ENCODE results near the gene HJURP. TPM values are rescaled to one million over a fixed set of nuclear protein-coding genes. Genes with fewer than 3 reads are reported as not detected.

The HJURP gene
- total and polyA plus RNA-seq, 2 donors (not counting 1 experiment from before 2014, with no cell fraction given) = 5.8 to 6.2 TPM

DNA sequence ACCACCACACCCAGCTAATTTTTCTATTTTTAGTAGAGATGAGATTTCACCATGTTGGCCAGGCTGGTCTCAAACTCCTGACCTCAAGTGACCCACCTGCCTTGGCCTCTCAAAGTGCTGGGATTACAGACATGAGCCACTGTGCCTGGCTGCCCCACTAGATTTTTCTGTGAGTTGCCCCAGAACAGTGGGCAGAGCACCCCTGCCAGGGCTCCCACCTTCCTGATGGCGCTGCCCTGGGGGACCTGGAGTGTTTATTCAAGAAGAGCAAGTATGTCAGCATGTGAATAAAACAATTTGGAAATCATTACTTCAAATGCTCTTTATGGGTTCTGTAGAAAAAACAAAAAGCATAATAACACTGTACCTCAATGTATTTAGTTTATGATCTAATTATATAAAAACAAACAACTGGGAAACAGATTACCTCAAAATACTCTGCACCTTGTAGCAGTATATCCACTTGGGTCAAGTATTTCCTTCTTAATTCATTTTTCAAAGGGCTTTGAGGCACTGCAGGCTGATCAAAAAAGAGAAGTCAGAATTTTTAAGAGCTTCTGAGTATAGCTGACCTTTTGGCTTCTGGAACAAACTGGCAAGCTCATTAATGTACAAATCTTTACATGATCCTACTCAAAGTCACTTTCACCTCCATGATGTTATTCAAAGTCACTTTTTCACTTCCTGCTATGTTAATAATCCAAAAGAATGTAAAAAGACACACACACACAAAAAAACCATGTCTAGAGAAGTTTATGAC is 8.9 kb downstream of the HJURP start:
- Histone ChIP-seq H3K27me3 (ENCODE audit: control insufficient read depth, insufficient read depth, low read length) (no peaks in the 10 kb centered on the region), H2AFZ (ENCODE audit: low read length) (no peak overlapping the region), H3K9ac (ENCODE audit: insufficient read depth, low read length) (no peak overlapping the region), H3K4me1 (ENCODE audit: control insufficient read depth, extremely low read depth, insufficient read depth, low read length) (no peaks in the 10 kb centered on the region), H3K4me3 (replicated peaks in 1 of 4; ENCODE audit: control extremely low read depth in 1 of 4, insufficient read depth in 1 of 4, low read depth in 3 of 4, low read length in 4 of 4) (no peak overlapping the region), H3K79me2 (ENCODE audit: control insufficient read depth, insufficient read depth, low read length) (peaks cover 72% of the 10 kb centered on the region), H3K36me3 (ENCODE audit: control insufficient read depth, insufficient read depth, low read length) (peaks cover 20% of the 10 kb centered on the region), H3K27ac (ENCODE audit: insufficient read depth, low read length) (no peak overlapping the region), H3K9me3 (ENCODE audit: control insufficient read depth, insufficient read depth, low read depth, low read length) (no peaks in the 10 kb centered on the region), H4K20me1 (ENCODE audit: control insufficient read depth, extremely low read depth, insufficient read depth, low read length) (no peaks in the 10 kb centered on the region), H3K4me2 (ENCODE audit: extremely low read depth, insufficient read depth, low read length) (no peak overlapping the region)
- DNase-seq (ENCODE audit: low read depth in 2 of 2) = no peak
- TF ChIP-seq, protein P1, sequence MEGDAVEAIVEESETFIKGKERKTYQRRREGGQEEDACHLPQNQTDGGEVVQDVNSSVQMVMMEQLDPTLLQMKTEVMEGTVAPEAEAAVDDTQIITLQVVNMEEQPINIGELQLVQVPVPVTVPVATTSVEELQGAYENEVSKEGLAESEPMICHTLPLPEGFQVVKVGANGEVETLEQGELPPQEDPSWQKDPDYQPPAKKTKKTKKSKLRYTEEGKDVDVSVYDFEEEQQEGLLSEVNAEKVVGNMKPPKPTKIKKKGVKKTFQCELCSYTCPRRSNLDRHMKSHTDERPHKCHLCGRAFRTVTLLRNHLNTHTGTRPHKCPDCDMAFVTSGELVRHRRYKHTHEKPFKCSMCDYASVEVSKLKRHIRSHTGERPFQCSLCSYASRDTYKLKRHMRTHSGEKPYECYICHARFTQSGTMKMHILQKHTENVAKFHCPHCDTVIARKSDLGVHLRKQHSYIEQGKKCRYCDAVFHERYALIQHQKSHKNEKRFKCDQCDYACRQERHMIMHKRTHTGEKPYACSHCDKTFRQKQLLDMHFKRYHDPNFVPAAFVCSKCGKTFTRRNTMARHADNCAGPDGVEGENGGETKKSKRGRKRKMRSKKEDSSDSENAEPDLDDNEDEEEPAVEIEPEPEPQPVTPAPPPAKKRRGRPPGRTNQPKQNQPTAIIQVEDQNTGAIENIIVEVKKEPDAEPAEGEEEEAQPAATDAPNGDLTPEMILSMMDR (conservative IDR thresholded peaks at IDR 0.05 in 1 of 2, IDR thresholded peaks at IDR 0.05 in 1 of 2; ENCODE audit: low read depth in 1 of 2, low read length in 2 of 2) = no peak
- no peak for TF ChIP-seq EZH2 (IDR thresholded peaks at IDR 0.05; ENCODE audit: low read length, missing control alignments)

DNA sequence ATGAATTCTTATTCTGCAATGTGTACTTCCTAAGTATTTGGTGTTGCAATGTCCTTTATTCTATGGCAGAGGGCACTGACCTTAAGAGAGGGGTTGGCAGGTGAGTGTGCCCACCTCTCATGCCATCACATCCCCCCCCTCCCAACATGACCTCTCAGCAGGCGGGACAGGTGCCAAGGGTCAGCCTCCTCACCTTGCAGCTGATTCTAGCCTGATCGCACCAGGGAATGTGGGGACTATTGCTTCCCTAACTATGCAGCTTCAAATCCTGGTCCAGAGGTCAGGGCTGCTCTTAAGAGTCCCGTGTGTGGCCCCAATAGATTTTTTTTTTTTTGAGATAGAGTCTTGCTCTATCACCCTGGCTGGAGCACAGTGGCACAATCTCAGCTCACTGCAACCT is 9.5 kb downstream of the HJURP start:
- Histone ChIP-seq H3K9me3 (ENCODE audit: control insufficient read depth, insufficient read depth, low read depth, low read length) (no peaks in the 10 kb centered on the region), H3K27ac (ENCODE audit: insufficient read depth, low read length) (no peak overlapping the region), H3K4me3 (replicated peaks in 1 of 4; ENCODE audit: control extremely low read depth in 1 of 4, insufficient read depth in 1 of 4, low read depth in 3 of 4, low read length in 4 of 4) (no peak overlapping the region), H3K27me3 (ENCODE audit: control insufficient read depth, insufficient read depth, low read length) (no peaks in the 10 kb centered on the region), H3K79me2 (ENCODE audit: control insufficient read depth, insufficient read depth, low read length) (peaks cover 72% of the 10 kb centered on the region), H3K36me3 (ENCODE audit: control insufficient read depth, insufficient read depth, low read length) (peaks cover 24% of the 10 kb centered on the region), H3K9ac (ENCODE audit: insufficient read depth, low read length) (no peak overlapping the region), H3K4me2 (ENCODE audit: extremely low read depth, insufficient read depth, low read length) (no peak overlapping the region), H2AFZ (ENCODE audit: low read length) (no peak overlapping the region), H3K4me1 (ENCODE audit: control insufficient read depth, extremely low read depth, insufficient read depth, low read length) (no peaks in the 10 kb centered on the region), H4K20me1 (ENCODE audit: control insufficient read depth, extremely low read depth, insufficient read depth, low read length) (no peaks in the 10 kb centered on the region)
- no peak for TF ChIP-seq EZH2 (IDR thresholded peaks at IDR 0.05; ENCODE audit: low read length, missing control alignments)
- TF ChIP-seq, protein P1 (conservative IDR thresholded peaks at IDR 0.05 in 1 of 2, IDR thresholded peaks at IDR 0.05 in 1 of 2; ENCODE audit: low read depth in 1 of 2, low read length in 2 of 2) = no peak
- no peak for DNase-seq (ENCODE audit: low read depth in 2 of 2)

DNA sequence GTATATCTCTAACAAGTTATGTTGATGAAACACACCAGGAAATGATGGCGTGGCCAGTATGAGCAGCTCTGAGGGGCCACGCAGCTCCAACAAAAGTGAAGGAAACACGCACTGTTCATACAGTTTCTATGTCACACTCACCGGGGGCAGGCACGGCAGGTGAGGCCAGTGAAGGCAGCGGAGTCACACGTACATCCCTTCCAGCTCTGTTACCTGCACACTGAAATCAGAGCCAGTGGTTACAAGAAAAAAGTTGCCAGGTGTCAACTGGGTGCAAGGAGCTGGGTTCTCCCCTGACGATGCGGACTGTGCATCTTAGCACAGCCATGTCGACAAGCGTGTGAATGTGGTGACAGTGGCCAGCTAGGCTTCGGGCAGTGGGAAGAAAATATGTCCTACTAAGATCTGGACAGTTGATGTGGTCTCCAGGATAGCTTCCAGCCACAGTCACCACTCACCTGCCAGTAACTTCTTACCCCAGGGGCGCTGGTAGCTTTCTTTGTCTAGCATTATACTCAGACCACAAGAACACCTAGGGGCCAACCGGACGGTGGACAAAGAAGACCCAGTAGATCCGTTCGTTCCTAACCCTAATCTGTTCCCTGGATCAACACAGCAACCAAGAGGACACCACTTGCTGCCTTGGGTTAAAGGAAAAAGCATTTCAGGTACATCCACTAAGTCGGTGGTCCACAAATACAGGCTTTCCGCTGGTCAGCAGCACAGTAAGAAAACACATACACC is 10.1 kb downstream of the HJURP start:
- DNase-seq (ENCODE audit: low read depth in 2 of 2) = no peak
- peaks cover 27% of the 10 kb centered on the region for H3K36me3 ChIP-seq (ENCODE audit: control insufficient read depth, insufficient read depth, low read length)
- TF ChIP-seq, protein P1 (conservative IDR thresholded peaks at IDR 0.05 in 1 of 2, IDR thresholded peaks at IDR 0.05 in 1 of 2; ENCODE audit: low read depth in 1 of 2, low read length in 2 of 2) = no peak
- no peak for TF ChIP-seq EZH2 (IDR thresholded peaks at IDR 0.05; ENCODE audit: low read length, missing control alignments)

More for the DNA sequence above, 10.1 kb downstream of the HJURP start:
- no peak overlapping the region for H2AFZ ChIP-seq (ENCODE audit: low read length)
- no peaks in the 10 kb centered on the region for H3K9me3 ChIP-seq (ENCODE audit: control insufficient read depth, insufficient read depth, low read depth, low read length)
- no peak overlapping the region for H3K4me3 ChIP-seq (replicated peaks in 1 of 4; ENCODE audit: control extremely low read depth in 1 of 4, insufficient read depth in 1 of 4, low read depth in 3 of 4, low read length in 4 of 4)
- no peaks in the 10 kb centered on the region for H3K4me1 ChIP-seq (ENCODE audit: control insufficient read depth, extremely low read depth, insufficient read depth, low read length)
- no peak overlapping the region for H3K4me2 ChIP-seq (ENCODE audit: extremely low read depth, insufficient read depth, low read length)
- H3K79me2 ChIP-seq (ENCODE audit: control insufficient read depth, insufficient read depth, low read length) = peaks cover 74% of the 10 kb centered on the region
- no peaks in the 10 kb centered on the region for H3K27me3 ChIP-seq (ENCODE audit: control insufficient read depth, insufficient read depth, low read length)
- no peak overlapping the region for H3K27ac ChIP-seq (ENCODE audit: insufficient read depth, low read length)
- no peak overlapping the region for H3K9ac ChIP-seq (ENCODE audit: insufficient read depth, low read length)
- H4K20me1 ChIP-seq (ENCODE audit: control insufficient read depth, extremely low read depth, insufficient read depth, low read length) = no peaks in the 10 kb centered on the region
